HG03064 (cell line): Measurements from ENCODE around the gene USF1.
"Not testable (repeated sequence)": the region's sequence is repeated elsewhere in the genome, so short reads cannot be mapped to it uniquely, and the experiment has no call there.

Experiments used
- ATAC-seq: cut with Tn5 transposase; IDR thresholded peaks from one replicate; pipeline ENCODE4 v1.9.1; 2021; ENCODE audit warnings: low read depth; ENCODE audit not compliant: unreplicated experiment

USF1 gene

DNA sequence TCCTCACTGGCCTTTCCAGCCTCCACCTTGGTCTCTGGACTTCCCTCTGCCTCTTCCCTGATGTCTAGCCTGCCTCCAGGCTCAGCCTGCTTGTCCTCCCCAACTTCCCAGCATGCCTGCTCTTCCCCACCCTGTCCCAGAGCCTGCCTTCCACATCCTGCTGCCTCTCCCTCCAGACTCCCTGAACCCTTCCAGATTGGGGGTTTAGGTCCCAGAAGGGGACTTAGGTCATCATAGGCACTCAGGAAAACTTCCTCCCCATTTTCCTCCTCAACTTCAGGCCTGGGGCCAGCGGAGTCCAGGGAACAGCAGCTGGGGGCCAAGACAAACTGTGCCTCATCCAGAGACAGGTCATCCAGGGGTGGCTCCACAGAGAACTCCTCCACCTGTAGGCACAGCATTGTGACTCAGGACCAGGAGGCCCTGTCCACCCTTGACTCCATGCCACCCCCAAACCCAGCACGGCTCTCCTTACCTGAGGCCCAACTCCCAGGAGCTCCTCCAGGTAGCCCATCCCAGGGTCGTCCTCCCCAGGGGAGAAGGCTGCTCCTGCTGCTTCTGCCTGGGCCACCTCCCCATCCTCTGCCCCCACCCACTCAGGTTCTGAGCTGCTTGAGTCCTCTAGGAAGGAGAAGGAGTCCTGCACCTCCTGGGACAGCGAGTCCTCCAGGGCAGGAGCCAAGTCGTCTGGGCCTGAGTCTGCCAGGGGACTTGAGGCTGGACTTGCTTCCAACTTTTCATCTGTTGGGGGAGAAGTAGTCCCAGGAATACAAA is 3.4 kb upstream of the USF1 start:
- no peak for ATAC-seq

DNA sequence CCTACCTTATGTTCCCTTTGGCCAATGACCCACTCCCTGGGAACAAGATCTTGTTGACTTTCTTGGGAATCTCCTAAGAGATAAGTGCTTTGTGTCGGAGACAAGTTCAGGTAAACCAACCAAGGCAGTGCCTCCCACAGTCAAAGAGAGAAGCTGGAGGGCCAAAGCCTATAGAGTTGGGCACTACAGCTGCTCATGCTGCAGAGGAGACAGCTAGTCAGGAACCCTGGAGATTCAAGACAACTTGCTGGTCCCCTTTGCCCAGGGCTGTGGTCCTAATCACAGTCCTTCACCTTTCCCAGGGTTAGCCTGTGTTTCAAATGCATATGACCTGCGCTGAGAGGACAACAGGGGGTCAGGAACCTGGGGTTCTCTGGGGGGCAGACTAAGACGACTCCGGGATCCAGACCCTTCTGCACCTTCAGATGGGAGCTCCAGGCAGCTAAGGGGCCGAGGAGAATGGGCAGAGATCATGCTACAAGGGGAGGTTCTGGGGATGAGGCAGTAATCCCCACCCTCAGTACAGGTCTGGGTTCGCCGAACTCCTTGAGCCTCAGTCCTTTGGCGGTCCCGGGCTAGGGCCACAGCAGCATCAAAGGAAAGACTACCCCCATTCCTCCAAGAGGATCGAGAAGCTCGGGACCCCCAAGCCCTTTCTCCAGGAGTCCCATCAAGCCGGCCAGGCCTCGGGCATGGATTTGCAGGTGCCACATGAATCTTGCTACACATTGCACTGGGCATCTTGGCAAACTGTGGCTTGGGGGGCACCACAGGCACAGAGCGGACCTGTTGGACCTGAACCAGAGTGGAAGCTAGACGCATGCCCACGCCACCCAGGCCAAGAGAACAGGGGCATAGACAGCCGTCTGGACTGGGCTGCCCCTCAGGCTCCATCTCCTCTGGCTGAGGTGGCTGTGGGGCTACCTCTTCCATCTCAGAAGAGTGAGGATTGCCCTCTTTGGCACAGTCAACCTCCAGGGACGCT is 2.0 kb upstream of the USF1 start:
- ATAC-seq: no peak

DNA sequence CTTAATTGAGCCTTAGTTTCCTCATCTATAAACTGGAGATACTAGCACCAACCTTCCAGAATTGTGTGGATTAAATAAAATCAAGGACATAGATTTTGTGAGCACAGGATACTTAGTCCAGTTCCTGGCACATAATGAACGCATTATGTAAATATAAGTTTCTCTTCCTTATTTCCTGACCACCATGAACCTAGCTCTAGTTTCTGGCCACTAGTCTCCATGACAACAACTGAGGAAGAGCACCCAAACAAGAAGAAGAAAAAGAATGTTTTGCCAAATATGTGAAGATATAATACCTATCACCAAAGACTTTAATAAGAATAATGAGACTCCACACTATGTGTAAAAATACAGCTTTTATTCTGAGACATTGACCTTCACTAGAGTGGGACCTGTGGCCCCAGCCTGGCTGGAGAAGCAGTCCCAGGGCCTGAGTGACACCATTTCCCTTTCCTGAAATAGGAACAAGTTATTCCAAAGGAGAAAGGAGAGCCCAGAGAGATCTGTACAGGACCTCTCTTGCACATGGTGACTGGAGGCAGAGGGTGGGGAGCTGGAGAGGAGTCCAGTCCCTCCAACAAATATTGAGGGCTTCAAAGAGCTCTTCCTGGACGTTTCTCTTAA is 940 bp upstream of the USF1 start:
- ATAC-seq: peak; percentile 40

DNA sequence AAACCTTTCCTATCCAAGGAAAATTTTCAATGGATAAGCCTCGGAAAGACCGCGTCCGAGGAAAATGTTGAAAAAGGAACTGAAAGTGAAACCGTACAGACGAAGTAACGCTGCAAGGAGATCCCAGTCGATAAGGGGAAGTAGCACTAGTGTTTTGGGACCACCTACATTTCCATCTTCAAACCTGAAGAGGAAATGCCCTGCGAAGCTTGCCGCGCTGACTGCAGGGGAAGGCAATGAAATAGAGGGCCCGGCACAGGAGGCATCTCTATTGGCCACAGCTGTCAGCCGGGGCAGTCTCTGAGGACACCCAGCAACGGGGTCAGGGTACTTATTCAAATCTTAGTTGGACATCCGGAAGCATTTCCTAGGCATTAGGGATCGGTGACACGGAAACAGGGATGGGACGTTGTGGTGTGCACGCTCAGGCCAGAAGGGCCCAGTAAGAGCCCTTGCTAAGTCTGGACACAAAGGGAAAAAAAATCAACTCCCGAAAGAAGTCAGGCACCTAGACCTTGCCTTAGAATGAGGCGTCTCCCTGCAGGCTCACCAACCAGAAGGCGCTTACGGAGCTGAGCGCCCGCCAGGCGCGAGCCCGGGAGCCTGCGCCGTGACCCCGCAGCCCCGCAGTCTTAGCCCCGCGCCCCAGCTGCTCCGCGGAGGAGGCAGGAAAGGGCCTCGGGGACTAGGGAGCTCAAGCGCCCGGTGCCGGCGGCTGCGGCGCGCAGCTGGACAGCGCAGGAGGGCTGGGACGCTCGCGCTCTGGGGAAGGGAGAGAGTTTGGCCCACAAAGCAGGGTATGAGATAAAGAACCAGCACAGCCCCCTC is 655 bp downstream of the USF1 start:
- no peak for ATAC-seq

DNA sequence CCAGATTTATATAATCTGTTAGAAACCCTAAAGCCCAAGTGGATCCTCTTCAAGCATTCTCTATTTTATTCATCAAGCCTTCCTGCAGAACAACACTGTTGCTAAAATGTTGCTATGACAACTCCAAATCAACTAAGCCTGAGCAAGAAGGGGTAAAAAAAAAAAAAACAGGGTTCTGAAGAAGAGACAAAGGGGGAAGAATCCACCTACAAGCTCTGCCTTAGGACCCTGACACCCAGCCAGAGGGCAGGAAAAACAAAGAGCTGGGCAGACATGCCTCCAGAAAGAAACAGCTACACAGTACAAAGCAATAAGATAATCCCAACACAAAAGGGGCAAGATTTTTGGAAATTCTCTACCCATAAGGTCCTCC is 1.3 kb downstream of the USF1 start:
- ATAC-seq: no peak

DNA sequence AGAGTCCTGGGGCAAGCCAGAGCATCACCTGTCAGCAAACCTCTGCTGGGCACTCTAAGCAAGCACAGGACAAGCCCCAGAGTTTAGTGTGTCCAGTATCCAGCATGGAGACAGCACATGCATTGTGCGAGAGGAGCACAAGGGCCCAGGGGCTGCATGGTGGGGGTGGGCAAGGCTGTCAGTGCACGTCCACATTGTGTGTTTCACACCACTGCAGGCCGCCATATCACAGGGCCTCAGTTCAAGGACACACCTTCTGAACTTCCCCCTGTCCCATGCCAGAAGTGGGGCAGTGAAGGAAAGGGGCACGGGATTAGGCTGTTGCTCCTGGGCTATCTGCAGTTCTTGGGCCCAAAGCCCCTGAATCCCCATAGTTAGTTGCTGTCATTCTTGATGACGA is 6.2 kb downstream of the USF1 start:
- ATAC-seq: no peak

DNA sequence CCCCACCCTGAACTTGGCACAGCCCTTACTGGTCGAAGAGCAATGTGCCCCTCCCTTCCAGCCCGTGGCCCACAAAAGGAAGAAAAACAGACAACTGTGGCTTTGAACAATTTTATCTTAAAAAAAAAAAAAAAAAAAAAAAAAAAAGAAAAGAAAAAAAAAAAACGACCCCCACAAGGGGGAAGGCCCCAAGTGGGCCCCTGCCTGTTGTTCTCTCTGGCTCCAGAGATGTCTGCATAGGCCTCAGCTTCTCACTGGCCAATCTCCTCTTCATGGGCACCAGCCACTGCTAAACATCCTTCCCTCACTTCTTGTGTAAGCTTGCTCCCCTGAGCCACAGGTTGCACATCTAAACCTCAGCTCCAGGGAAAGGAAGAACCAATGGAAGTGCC is 6.6 kb downstream of the USF1 start:
- ATAC-seq: no peak

DNA sequence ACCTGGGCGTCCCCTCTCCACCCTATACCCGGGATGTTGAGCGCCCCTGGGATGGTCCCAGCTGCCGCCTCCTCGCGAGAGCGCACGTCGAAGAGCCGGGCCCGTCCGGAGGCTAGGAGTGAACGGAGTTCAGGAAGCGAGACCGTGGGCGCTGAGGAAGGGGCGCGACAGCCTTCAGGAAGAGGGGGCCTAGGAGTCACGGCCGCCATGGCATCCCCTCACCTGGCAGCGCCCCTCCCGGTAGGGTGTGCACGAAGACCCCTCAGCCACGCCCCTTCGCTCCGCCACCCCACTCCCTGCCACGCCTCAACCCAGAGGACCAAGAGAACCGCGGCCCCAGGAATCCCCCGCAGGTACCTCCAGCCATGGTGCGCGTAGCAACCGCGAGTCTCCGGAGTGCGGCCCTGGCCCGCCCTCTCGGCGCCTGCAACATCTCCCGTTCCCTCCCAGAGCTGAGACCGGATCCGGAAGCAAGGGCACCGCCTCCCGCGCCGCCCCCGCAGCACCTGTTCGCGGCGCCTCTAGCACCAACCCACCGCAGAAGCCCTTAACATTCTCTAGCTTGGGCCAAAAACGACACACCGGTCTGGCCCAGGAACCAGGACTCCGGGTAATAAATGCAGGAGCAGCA is 7.1 kb downstream of the USF1 start, which contains the start of gene TSTD1:
Gene TSTD1 (minus strand): TSS at position 442 of the 631 bp plus-strand sequence. CDS start 75 bp downstream, at position 367.
- ATAC-seq: peak; percentile 85

DNA sequence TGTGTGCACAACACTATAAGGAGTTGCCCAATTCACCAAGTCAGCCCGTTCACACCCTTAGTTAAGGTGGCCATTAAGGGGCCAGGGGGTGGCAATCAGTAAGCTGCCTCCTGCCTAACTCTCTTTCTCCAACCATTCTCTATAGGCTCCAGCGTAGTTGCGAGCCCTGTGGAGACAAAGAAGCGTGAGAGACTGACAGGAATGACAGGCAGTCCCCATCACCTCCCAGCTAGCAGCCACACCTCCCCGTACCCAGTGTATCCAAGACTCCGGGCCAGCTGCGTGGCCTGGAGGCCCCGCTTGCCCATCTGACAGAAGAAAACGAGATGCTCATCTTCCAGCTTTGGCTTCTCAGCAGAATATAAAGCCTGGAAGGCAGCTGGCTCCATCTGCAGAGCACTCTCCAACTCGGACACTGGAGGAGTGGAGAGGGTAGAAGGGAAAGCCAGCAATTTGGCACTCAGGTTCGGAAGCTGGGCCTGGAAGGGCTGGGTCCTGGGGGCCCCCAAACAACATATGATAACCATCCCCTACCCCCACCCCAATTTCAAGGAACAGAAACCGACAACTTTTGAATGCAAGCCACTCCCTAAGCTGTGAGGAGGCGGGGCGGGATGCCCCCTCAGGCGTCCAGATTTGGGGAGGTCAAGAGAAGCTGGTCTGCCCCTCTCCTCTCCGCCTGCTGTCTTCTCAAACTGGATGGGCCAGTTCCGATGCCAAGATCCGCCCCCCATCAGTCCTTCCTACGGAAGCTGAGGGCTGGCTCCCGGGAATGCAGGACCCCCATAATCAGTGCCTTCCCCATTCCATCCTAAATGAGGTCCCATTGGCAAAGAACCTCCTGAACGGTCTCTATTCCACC is 7.9 kb downstream of the USF1 start:
- no peak for ATAC-seq

DNA sequence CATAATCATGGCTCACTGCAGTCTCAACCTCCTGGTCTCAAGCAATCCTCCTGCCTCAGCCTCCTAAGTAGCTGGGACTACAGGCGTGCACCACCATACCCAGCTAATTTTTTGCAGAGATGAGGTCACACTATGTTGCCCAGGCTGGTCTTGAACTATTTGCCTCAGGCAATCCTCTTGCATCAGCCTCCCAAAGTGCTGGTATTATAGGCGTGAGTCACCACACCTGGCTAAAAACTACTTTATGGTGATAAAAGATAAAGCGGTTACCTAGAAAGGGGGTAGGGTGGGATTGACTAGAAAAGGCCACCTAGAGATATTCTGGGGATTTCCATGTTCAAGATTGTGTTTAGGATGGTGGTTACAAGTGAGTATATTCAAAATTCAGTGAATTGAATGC is 12.0 kb downstream of the USF1 start:
- ATAC-seq: no peak

DNA sequence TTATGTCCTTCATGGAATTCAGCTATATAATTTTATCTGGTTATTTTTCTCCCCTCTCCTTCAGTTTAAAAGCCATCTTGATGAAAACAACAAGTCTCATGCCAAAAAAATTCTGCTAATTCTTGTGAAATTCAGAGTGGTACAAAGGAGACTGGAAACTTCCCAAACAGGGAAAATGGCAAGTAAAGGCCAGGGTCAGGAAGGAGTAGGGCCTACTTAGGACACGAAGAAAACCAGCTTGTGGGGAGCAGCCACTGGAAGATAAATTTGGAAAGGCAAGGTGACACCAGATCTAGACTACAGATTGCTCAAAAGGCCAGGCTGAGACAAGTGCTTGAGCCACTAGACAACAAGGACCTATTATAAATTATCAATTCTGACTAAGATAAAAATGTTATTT is 13.4 kb downstream of the USF1 start:
- ATAC-seq: no peak

DNA sequence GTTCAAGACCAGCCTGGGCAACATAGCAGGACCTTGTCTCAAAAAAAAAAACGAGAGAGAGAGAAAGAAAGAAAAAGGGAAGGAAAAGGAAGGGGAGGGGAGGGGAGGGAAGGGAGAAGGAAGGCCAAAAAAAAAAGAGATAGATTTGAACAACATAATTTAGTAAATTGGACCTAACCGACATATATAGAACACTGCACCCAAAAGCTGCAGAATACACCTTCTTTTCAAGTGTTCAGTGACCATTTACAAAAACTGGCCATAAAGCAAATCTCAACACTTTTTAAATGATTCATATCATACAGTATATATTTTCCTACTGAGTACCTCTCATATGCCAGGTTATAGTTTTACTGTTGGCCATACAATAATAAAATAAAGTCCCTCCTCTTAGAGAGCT is 13.9 kb downstream of the USF1 start:
- no peak for ATAC-seq

DNA sequence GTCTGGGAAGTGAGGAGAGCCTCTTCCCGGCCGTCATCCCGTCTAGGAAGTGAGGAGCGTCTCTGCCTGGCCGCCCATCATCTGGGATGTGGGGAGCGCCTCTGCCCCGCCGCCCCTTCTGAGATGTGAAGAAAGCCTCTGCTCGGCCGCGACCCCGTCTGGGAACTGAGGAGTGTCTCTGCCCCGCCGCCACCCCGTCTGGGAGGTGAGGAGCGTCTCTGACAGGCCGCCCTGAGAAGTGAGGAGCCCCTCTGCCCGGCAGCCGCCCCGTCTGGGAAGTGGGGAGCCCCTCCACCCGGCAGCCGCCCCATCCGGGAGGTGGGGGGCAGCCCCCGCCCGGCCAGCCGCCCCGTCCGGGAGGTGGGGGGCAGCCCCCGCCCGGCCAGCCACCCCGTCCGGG is 16.3 kb downstream of the USF1 start:
- ATAC-seq: not testable (repeated sequence)

DNA sequence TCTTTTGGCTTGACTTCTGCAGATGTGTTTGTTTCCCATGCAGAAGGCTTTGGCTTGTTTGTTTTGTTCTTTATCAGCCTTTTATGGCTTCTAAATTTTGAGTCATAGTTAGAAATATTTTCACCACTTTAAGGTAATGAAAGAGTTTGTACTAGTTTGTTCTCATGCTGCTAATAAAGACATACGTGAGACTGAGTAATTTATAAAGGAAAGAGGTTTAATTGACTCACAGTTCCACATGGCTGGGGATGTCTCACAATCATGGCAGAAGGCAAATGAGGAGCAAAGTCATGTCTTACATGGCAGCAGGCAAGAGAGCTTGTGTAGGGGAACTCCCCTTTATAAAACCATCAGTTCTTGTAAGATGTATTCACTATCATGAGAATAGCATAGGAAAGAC is 18.8 kb downstream of the USF1 start:
- ATAC-seq: not testable (repeated sequence)

DNA sequence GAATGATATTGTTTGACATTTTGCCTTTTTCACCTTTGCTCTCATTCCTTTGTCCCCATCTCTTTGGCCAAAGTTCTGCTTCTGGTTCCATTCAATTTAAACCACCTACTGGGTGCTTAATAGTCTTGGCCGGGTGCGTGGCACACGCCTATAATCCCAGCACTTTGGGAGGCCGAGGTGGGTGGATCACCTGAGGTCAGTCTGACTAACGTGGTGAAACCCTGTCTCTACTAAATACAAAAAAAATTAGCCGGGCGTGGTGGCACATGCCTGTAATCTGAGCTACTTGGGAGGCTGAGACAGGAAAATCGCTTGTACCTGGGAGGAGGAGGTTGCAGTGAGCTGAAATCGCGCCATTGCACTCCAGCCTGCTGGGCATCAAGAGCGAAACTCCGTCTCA is 23.3 kb downstream of the USF1 start:
- not testable (repeated sequence) for ATAC-seq

DNA sequence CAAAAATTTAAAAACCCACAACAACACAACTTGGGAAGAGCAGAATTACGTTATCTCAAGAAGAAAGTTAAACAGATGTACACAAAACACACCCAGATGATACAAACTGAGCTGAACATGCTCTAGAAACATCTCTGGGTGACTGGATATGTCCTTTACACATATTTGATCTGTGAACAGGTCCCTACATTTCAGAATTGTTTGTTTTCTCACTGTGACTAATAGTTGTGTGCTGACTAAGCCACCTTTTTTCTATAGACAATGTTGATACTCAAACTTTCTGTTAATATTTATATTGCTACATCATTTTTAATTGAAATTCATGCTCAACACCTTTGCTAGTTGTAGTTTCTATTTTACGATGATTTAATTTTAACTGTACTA is 23.8 kb downstream of the USF1 start:
- no peak for ATAC-seq

DNA sequence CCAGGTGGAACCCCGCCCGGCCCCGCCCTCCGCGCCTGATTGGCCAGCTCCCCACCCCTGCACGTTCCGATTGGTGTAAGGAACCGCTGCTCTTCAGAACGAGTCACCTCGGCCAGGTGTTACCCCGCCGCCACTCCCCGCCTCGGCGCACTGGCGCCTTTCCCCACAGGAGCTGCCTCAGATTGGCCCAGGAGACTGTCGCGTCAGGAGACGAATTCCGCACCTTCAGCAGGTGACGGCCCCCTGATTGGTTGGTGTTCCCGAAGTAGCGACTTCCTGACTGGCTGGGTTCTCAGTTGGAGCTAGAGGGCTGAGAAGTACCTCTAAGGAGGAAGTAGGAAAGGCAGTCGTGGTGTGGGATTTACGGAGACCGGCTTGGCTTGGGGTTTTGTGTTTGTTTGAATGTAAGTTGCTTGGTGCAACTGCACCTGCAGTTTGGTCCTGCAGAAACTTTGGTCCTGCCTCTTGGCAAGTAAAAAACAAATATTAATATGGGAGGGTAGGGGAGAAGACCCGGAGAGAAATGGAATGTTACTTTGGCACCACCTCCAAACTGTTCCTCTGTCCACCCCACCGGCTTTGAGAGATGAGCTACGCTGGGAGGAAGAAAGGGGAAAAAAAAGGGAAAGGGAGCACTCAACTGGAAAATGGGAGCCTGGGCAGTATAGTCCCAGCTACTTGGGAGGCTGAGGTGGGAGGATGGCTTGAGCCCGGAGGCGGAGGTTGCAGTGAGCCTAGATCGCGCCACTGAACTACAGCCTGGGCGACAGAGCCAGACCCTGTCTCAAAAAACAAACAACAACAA is 24.4 kb downstream of the USF1 start:
- peak; percentile 72 for ATAC-seq

DNA sequence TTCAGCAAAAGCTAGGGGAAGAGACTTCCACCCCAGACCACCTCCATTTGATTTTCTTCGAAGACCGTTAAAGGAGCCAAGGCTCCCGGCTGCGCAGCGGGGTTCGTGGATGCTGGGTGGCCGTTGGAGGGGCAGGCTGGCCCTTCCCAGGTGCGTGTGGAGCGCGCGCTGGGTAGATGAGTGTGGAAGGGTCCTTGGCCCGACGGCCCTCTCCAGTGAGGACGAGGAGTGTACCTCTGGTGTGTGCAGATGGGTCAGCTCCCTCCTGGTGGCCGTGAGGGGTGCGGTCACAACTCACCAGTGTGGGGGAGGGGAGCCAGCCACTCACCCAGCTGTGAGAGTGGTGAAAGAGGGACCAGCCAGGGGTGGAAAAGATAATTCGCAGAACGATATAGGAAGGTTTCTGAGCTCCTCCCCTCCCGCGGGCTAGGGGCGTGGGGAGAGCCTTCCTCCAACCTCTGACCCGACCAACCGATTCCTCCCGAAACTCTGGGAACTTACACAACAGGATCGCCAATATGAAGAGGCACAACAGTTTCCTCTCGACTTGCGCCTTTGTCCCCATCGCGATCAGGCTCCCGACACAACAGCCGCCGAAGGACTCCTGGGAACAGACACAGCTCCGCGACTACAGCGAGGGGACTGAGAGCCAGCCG is 25.1 kb downstream of the USF1 start, which contains the start of gene F11R:
Gene F11R (minus strand): TSS at position 644 of the 656 bp plus-strand sequence. CDS start 79 bp downstream, at position 565.
- peak; percentile 35 for ATAC-seq
